Measurements from ENCODE around the gene BZW1.

BZW1 gene

GRCh38 chr2:200811333-200812121, at the start of gene BZW1:
Gene BZW1, plus strand, starts transcription at chr2:200811910. Its CDS starts 1,308 bp downstream, at chr2:200813218.
- peak; percentile 99 for DNase-seq

DNA sequence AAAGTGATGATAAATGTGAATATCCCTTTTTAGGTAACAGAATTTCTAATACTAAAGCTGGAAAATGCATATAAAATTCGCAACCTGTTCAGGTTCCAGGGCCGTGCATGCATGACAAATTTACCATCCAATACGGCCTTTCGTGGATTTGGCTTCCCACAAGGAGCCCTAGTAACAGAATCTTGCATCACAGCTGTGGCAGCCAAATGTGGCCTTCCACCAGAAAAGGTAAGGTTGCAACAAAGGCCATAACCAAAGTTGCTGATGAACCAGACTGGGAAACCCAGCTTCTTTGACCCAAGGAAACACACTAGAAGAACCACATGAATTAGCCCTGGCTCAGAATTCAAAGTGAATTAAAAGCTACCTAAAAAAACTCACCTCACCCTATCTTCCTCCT, 49.6 kb upstream of the BZW1 start:
- no peak for DNase-seq

- no peak for DNase-seq
Measured at GRCh38 chr2:200763422-200763821, 48.3 kb upstream of the BZW1 start.

DNA sequence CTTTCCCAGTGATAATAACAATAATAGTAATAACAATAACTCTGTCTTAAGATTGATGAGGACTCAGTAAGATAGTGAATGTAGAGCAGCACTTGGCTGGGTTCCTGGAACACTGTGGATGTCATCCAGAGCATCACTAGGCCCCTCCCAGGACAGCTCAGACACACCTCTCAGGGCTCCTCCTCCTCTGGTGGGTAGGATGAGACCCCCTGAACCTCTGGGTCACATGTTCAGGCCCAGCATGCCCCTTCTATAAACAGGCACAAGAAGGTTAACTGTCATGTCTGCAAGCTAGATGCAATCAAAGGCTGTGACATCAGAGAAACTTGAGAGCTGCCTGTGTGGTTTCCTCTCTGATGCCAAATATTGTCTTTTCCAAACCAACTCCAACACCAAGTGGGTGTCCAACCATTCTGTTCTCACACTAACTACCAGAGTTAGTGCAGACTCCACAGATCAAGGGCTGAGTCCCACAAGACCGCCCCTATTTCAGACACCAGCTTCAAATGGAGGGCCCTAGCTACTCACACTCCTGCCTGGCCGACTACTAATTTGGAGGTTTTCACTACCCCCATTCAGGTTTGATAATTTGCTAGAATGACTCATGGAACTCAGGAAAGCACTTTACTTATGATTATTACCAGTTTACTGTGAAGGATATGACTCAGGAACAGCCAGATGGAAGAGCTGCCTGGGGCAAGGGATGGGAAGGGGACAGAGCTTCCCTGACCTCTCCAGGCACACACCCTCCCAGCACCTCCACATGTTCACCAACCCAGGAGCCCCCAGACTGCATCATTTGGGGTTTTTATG, 46.4 kb upstream of the BZW1 start:
- DNase-seq: no peak

DNA sequence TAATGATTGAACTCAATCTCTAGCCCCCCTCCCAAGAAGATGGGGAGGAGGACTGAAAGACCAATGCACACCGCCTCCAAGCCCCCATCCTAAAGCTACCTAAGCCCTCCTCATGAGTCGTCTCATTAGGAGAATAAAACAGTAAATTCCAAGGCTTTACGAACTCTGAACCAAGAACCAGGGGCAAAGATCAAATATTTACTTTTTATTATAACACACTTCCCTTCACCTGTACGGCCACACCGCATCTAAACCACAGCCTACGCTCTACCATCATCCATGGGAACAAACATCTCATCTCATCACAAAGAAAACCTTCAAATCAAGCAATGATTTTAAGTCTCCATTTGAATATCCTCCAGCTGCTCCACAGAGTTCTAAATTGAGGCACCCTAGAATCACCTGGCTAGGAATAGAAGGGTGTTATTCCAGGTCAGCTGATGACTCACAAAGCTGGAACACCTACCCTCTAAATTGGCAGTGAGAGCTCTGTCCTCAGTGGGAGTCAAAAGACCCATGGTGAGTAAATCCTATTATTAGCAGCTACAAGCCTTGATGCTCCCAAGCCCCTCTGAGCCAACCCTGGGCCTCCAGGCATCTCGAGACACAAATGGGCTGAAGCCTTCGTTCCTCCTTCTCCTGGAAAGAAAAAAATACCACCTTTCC, 45.6 kb upstream of the BZW1 start:
- DNase-seq: no peak

DNA sequence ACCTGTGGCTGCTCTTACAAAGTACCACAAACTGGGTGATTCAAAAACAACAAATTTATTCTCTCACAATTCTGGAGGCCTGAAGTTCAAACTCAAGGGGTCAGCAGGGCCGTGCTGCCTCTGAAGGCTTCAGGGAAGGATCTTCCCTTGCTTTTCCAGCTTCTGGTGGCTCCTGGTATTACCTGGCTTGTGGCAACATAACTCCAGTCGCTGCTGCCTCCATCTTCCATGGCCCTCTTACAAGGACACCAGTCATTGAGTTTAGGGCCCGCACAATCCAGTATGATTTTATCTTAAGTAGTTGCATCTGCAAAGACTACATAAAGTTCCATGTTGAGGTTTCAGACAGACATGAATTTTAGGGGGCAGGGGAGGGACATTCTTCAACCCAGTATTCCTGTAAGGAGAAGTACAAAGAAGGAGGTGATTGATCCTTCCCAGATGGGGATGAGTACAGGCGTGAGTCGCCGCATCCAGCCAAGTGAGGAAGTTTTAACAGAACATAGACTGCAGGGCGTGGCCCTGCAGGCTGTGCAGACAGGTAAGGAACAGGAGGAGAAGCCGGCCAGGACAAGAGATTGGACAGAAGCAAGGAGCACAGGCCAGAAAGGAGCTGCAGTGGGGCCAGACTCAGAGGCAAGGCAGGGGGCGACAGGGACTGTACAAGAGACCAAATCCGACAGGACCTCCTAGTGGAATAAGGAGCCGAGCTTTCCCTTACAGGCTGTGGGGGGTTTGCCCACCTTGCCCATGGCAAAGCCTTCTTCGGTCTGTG, 44.4 kb upstream of the BZW1 start:
- no peak for DNase-seq

DNA sequence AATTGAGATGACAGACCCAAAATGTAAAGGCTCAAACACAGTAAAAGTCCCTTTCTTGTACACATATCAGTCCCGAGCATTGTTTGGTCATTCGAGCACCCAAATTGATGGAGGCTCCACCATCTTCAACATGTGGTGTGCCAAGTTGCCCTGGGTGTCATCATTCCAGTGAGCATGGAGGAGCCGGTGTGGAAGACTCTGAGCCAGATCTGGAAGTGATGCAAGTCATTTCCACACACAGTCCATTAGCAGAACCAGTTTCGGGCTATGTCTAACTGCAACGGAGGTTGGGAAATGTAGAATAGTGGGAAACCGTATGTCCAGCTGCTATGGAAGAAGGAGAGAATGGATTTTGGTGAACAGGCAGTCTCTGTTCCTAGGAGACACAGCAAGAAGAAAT, 40.9 kb upstream of the BZW1 start:
- no peak for DNase-seq

DNA sequence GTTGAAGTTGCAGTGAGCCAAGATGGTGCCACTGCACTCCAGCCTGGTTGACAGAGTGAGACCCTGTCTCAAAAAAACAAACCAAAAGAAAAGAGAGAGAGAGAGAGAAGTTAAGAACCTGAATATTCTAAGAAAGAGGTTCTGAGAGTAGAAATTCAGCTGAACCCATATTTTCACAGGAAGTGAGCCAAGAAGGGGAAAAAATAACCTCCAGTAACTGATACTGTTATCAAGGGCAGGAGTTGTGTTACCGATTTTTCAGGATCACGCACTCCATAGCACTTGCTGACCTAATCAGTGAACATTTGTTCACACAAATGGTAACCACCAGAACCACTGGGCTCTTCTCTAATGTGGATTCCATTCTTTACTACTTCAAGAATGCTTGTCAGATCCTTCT, 39.1 kb upstream of the BZW1 start:
- no peak for DNase-seq

DNA sequence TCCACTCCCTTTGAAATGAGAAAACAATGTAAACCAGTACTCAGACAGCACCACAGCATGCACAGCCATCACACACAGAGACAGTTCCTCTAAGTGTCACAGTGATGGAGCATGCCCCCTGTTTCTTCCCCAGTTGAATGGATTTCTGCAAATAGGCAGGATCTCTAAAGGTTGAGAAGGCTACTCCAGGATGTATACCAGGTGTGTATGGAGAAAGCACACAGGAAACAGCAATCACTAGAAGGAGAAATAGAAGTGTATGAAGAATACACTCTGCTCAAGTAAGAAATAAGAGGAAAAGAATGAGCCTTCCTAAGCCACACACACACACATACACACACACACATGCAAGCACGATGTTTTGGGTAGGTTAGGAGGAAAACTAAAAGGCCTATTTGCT, 38.6 kb upstream of the BZW1 start:
- no peak for DNase-seq

GRCh38 chr2:200774920-200775319, 36.8 kb upstream of the BZW1 start:
- DNase-seq: no peak

DNA sequence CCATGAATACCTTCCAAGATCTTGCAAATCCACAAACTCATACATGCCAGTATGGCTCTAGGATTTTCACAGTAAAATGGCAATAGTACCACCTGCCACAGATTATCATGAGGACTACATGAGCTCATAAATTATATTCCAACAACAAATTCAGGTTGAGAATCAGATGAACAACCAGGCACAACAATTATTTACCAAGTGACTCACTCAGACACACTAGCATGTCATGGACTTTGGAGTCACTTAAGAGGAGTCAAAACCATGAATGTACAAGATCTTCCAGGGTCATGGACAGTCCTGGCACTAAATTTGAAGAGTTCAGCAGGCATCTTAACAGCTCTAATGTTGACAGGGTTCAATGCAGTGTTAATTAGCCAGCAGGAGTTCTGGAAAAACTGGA, 34.4 kb upstream of the BZW1 start:
- DNase-seq: no peak

GRCh38 chr2:200778038-200778437, 33.7 kb upstream of the BZW1 start:
- DNase-seq: no peak

- DNase-seq: no peak
Measured at GRCh38 chr2:200779214-200779613, 32.5 kb upstream of the BZW1 start.

DNA sequence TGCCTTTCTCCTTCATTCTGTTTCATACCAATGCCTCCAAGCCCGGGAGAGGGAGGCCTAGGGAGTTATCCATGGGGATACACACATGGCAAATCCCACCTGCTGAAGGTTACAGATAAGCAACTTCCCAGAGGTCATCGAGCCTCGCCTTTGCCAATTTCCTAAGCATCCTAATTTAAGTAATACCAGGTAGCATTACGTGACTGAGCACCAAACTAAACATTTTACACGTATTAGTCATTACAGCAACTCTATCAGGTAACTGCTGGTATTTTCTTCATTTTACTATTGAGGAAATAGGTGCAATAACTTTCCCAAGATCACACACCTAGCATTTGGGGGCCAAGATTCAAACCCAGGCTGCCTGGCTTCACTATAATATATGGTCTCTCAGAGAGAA, 30.1 kb upstream of the BZW1 start:
- no peak for DNase-seq

GRCh38 chr2:200782251-200782650, 29.5 kb upstream of the BZW1 start:
- no peak for DNase-seq

DNA sequence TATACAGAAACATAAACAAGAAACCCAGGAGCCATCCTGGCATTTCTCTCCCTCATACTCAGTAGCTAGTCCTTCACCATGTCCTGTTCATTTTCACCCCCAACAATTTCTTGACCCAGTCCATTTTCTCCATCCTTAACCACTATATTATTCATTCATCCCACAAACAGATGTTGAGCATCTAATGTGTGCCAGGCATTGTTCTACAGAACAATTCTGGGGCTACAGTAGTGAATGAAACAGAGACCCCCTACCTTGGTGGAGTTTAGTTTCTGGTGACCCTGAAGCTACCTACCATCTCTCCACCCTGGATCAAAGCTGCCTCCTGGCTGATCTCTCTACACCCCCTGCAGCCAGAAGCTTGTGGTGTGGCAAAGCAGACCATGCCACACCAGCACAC, 27.5 kb upstream of the BZW1 start:
- DNase-seq: no peak

- DNase-seq: no peak
Measured at GRCh38 chr2:200786423-200786822, 25.3 kb upstream of the BZW1 start.

DNA sequence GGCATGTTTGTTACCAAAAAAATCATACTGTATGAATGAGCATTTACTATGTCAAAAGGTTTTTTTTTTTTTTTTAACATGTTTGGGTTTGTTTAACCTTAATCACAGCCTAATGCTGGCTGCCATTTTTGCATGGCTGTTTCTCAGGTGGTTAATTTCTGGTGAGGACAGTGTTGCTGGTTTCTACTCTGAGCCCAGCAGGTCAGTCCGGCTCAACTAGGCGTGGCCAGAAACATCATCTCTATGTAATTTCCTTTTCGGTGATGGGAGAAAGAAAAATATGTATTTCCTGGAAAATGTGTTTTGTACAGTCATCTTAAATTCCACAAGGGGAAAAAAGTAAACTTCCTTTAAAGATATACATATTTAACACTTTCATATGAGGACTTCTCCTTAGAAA, 24.9 kb upstream of the BZW1 start:
- DNase-seq: no peak

- no peak for DNase-seq
Measured at GRCh38 chr2:200787351-200788120, 24.2 kb upstream of the BZW1 start.

DNA sequence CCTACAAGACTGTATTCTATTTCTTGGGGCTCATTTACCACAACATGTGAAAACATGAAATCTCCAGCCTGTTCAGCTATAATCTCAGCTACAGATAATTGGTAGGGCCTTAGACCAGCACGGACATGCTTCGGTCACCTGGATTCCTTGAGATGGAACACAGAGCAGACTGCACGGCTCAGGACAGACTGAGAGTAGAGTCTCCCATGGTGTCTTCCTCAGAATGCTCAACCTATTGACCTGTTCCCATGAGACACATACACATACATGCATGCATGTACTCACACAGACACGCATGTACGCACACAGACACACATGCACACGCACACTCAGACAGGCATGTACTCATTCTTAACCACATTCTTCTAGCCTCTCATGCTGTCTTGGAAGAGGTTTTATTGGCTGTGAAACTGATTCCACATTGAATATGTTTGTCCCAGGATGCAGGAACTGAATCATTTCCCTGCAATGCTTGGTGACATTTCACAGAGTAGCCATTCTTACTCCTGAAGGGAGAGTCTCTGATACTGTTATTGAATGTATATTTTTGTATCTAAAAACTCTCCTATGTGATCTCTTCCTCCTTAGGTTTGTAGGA, 23.5 kb upstream of the BZW1 start:
- no peak for DNase-seq

GRCh38 chr2:200790185-200790584, 21.5 kb upstream of the BZW1 start:
- no peak for DNase-seq

DNA sequence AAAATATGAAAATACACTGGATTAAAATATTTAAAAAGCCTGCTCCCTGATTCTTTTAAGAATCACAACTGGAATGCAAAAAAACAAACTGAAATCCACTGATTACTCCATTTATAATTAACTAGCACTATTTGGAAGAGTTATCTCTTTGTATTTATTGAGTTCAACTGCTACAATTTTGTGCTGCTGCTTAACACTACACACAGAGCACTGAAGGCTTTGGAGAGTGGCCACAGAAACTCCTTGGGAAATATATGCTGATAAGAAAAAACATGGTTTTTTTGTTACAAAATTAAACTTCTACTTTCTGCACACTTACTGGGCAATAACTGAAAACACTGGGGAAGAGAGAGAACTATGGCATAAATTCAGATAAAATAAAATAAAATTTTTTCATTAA, 19.8 kb upstream of the BZW1 start:
- DNase-seq: no peak

Measured in KG1 (cell line).